C4-2B (cell line): ENCODE measurements around the gene HCRT.

Experiments used
- H3K27ac ChIP-seq: fragments of 450-650 bp; 2 replicates; pipeline ENCODE4 v1.5.1; 2017
- ZFX ChIP-seq: fragments of 450-650 bp; IDR thresholded peaks from 2 replicates; pipeline ENCODE4 v1.6.1; 2017
- TF ChIP-seq, protein P1 (sequence below): fragments of 450-650 bp; conservative IDR thresholded peaks from 2 replicates; pipeline ENCODE4 v1.5.1; 2017; ENCODE audit warnings: mild to moderate bottlenecking

HCRT gene

GRCh38 chr17:42180411-42180921 lies 4.8 kb downstream of the HCRT start:
- TF ChIP-seq, protein P1, sequence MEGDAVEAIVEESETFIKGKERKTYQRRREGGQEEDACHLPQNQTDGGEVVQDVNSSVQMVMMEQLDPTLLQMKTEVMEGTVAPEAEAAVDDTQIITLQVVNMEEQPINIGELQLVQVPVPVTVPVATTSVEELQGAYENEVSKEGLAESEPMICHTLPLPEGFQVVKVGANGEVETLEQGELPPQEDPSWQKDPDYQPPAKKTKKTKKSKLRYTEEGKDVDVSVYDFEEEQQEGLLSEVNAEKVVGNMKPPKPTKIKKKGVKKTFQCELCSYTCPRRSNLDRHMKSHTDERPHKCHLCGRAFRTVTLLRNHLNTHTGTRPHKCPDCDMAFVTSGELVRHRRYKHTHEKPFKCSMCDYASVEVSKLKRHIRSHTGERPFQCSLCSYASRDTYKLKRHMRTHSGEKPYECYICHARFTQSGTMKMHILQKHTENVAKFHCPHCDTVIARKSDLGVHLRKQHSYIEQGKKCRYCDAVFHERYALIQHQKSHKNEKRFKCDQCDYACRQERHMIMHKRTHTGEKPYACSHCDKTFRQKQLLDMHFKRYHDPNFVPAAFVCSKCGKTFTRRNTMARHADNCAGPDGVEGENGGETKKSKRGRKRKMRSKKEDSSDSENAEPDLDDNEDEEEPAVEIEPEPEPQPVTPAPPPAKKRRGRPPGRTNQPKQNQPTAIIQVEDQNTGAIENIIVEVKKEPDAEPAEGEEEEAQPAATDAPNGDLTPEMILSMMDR, result no peak
- no peak for TF ChIP-seq ZFX
- H3K27ac ChIP-seq, result no peak overlapping the region

DNA sequence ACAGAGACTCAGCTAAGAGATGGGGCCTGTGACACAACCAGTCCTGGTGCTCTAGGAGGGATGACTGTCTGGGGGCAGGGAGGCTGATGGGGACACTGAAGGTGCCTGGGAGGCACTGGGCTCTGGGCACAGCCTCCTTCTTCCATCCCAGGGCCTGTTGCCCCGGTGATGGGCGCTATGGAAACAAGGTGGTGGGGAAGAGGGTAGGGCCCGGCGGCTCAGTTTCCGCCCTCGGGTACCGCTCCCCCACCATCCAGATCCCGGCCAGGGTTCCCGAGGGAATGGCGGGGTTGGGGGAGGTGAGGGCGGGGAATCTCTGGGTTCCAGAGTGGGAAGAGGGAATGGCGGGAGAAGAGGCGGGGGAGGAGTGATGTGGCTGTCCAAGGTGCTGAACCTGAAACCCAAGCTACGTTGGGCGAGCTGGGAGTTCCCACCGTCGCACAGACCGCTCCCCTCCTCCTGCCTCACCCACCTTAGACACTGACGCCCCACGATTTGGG lies 5.3 kb downstream of the HCRT start:
- H3K27ac ChIP-seq, result no peak overlapping the region

GRCh38 chr17:42179335-42179734 lies 5.9 kb downstream of the HCRT start:
- TF ChIP-seq ZFX, result no peak
- TF ChIP-seq, protein P1, result no peak

More for the DNA sequence above, 5.3 kb downstream of the HCRT start:
- no peak for TF ChIP-seq ZFX
- TF ChIP-seq, protein P1, result no peak

DNA sequence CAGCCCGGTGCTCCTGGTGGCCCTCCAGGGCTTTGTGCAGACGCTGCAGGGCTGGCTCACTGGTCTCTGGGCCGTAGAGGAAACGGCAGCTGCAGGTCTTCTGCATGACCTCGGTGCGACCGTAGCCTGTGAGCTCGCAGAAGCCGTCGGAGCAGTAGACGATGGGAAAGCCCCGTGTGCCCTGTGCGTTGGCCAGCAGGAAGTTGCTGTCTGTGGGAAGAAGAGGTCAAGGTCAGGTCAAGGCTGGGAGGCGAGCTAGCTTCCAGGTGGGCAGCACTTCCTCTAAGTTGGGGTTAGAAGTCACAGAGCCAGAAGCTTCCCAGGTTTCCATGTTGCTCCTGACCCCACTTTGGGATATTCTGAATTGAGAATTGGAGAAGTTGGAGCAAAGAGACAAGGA lies 6.4 kb downstream of the HCRT start:
- H3K27ac ChIP-seq, result no peak overlapping the region
- no peak for TF ChIP-seq ZFX
- TF ChIP-seq, protein P1, result no peak

More at GRCh38 chr17:42179335-42179734, 5.9 kb downstream of the HCRT start:
- H3K27ac ChIP-seq, result no peak overlapping the region

DNA sequence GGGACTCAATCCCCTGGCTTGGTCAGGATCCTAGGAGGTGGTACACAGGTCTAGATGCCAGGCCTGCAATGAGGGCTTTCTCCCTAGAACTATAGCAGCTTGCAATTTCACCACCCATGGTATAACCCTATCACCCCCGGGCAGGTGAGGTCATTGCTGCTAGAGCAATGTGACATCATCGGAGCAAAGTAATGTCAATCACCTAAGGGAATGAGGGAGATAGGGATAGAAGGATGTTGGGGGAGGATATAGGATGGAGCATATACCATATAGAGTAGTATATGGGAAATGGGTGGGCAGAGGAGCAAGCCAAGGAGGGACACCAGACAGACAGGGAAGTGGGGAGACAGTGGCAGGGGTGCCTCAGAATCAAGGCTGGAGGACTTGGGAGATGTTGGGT lies 7.6 kb downstream of the HCRT start:
- H3K27ac ChIP-seq, result no peak overlapping the region
- TF ChIP-seq ZFX, result no peak
- TF ChIP-seq, protein P1, result no peak

DNA sequence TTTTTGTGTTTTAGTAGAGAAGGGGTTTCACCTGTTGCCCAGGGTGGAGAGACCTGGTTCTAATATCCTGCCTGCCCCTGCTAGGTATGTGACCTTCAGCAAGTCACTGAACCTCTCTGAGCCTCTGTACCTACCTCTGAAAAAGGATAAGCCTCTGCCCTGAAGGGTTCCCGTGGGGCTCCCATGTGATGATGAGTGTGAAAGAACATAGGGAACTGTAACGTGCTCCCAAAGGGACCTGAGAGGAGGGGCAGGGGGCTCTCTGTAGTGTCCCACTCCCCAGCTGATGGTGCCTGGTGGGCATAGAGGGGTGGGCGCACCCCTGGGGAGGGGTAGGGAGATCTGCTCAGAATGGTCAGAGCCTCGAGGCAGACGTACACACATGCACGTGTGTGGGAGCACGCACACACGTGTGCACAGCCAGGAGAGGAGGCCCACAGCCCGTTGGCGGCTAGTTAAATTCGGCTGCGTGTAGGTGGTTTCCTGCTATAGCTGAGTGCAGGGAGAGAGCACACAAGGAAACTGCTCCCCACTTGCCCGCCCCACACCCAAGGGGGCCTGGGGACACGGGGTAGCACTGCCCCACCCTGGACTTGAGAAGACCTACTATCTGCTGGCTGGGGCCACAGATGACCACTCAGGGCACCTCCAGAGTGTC lies 11.0 kb downstream of the HCRT start:
- no peak overlapping the region for H3K27ac ChIP-seq
- TF ChIP-seq, protein P1, result no peak
- TF ChIP-seq ZFX, result no peak

DNA sequence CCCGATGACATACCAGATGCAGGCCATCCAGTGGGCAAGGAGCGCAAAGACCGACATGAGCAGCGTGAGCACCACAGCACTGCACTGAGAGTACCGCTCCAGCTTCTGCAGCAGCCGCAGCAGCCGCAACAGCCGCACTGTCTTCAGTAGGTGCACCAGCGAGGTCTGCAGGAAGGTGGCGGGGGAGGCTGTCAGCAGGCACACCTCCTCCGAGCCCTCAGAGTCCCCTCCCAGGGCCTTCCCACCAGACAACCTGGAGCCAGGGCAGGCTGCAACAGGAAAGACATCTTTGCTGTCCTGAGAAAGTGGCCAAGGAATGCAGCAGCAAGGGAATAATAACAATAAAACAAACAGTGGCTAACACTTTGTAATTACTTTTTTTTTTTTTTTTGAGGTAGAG lies 13.4 kb downstream of the HCRT start:
- TF ChIP-seq, protein P1, result no peak
- no peak for TF ChIP-seq ZFX
- no peak overlapping the region for H3K27ac ChIP-seq
